Cerebellar cortex (tissue), 1 donor: ENCODE data around the gene HEATR5A.
"Not testable (repeated sequence)": the region's sequence is repeated elsewhere in the genome, so short reads cannot be mapped to it uniquely, and the experiment has no call there.

ENCODE experiments used
- DNase-seq: peaks from one replicate; pipeline ENCODE4 v3.0.0-alpha.2; 2015; ENCODE audit warnings: low spot score

Gene HEATR5A

GRCh38 chr14:31389946-31390345, 30.4 kb downstream of the HEATR5A start:
- no peak for DNase-seq

DNA sequence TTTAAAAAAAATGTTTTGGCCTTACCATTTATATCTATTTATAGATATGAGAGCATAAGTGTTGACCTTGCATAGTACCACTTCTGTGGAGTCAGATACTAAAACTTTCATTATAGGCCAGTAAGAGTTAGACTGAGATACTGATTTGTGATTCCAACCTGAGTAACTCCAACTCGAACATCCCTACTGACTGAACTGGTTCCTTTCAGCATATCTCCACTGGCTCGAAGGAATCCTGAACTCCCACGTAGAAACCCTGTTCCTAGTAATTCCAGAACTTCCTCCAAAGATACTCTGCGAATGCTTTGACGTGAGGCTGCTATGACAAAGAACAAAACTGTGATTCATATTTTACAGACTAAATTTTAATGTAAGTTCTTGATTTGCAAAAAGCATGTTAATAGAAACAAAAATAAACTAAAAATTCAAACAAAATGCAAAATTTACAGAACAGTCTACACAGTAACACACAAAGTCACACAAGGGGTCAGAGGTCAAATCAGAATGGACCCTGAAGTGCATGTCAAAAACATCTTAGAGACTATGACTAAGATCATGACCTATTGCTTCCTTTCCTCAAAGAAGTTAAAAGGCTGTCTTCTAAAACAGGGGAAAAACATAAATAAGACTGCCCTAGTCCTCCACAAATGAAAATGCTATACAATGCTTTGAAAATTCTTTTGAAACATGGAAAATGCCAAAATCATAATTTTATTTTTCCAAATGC, 31.5 kb downstream of the HEATR5A start:
- no peak for DNase-seq

DNA sequence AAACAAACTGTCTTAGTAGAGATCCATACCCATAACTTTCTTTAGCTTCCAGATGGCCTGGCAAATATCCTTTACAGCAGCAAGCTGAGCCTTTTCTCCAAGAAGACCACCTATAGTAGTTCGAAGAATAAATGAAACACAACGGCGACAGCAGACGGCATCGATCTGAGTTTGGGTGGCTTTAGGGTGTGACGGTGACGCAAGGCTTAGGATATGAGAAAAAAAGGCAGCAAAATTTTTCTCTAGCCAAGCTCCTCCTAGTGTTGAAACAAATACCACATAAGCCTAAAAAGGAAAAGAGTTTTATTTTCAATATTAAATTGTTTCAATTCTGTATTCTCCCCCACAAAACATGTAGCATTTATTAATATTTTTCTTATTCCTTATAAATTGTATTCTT, 33.3 kb downstream of the HEATR5A start:
- DNase-seq: no peak

DNA sequence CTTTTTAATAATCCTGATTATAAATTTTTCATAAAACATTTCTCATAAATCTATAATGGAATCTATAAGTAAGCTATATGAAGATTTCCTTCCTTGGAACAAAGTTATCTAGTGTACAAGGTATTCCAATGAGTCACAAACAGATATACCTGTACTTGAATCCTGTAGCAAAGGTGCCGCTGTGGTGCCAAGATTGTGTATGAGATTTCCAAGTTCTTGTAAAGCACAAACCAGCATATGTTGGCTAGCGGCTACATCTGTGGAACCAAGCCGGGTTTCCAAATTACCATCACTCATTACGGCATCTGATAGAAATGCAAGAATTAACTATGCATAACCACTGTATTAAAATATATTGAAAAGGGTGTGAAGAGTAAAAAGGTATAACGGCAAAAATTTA, 34.1 kb downstream of the HEATR5A start:
- no peak for DNase-seq

DNA sequence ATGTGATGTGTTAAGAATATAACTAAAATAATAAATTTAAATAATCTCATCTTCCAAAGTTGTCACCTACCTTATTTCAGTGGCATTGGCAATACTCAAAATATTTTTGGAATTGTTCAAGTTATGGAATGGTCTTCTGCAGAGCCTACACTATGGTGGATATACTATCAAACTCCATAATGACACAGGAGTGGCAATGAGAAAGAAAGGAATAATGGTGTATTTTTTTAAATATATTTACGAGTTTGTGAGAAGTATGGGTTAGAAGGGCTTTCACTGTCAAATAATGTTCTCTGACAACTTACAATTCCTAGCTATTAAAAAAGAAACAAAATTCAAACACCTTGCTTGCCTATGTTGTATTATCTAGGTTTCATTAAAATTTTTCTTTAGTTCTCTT, 38.1 kb downstream of the HEATR5A start:
- DNase-seq: no peak

DNA sequence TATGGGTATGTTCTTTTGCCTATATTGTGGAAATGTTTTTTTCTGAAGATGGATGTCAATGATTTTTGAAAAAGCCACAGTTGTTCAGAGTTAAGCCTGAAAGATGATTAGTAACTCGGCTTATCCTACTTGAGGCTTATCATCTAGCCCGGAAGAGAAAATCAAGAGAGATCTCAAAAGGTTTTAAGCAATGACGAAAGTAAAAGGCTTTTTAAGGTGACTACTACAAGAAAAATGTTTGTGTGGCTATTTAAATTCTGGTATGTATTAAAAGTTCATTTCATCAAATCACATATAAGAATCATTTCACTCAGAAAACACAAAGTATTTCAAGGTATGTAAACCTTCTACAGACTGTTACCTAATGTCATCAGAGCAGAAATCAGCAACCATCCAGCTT, 40.2 kb downstream of the HEATR5A start:
- DNase-seq: no peak

GRCh38 chr14:31379125-31379947, 41.0 kb downstream of the HEATR5A start:
- not testable (repeated sequence) for DNase-seq

DNA sequence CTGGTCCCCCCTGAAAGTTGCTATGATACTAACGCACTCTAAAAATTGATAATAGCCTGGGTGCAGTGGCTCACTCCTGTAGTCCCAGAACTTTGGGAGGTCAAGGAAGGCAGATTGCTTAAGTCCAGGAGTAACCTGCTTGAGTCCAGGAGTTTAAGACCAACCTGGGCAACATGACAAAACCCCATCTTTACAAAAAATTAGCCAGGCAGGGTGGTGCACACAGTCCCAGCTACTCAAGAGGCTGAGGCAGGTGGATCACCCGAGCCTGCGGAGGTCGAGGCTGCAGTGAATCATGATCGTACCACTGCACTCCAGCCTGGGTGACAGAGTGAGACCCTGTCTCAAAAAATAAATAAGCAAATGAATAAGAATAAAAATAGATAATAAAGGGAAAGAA, 42.9 kb downstream of the HEATR5A start:
- DNase-seq: no peak

DNA sequence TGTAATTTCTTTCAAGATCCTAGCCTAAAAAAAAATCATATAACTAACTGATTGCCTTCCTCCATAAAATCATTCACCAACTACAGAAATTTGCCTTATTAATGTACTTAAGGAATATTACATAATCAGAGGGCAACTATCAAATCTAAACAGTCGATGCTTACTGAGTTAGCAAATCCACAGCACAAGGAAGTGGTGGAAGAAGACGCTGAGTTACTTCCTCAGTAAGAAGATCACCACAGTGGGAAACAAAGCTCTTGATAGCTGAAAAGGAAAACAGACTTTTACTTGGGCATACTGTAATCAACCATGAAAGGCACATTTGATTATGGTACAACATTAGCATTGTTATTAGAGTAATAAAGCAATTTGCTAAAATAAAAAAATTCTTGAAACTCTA, 48.7 kb downstream of the HEATR5A start:
- DNase-seq: no peak

DNA sequence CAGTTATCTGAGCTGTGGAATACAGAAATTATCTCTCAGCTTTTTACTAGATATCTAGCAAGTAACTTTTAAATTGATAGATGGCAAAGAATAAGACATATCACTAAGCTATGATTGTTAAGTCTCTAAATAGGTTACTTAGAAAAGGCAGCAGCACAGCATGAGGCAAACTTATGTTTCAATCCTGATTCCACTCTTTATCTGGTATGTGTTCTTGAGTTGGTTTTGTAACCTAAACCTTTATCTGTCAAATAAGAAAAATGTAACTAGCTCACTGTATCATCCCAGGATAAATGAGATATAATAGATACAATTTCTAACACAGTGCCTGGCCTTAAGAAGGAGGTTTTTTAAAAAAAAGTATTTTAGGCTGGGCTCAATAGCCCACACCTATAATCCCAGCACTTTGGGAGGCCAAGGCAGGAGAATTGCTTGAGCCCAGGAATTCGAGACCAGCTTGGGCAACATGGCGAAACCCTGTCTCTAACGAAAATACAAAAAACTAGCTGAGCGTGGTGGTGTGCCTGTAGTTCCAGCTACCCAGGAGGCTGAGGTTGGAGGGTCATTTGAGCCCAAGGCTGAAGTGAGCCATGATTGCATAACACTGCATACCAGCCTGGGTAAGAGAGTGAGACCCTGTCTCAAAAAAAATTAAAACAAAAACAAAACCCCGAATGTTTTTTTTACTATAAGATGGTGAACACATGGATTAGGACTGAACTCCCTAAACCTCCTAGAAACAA, 56.8 kb downstream of the HEATR5A start:
- DNase-seq: no peak

DNA sequence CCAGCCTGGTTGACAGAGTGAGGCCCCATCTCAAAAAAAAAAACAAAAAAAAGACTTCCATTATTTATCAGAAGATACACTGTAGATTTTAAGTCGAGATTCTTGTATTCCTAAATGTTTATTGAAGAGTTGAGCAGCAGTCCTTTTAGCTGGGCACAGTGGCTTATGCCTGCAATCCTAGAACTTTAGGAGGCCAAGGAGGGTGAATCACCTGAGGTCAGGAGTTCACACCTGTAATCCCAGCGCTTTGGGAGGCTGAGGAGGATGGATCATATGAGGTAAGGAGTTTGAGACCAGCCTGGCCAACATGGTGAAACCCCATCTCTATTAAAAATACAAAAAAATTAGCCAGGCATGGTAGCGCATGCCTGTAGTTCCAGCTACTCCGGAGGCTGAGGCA, 57.6 kb downstream of the HEATR5A start:
- DNase-seq: no peak

DNA sequence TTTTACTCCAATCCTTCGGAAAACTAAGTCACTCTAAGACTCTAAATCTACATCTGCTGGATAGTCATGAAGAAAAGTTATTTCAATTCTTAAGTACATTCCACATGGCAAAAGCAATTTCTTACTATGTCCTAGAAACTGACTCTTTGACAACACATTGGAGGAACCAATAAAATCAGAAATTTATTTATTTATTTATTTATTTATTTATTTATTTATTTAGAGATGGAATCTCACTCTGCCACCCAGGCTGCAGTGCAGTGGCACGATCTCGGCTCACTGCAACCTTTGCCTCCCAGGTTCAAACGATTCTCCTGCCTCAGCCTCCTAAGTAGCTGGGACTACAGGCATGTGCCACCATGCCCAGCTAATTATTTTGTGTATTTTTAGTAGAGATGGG, 58.6 kb downstream of the HEATR5A start:
- DNase-seq: not testable (repeated sequence)

- no peak for DNase-seq
These were observed 59.3 kb downstream of the HEATR5A start for GRCh38 chr14:31360919-31361662.

GRCh38 chr14:31357279-31357678, 63.1 kb downstream of the HEATR5A start:
- DNase-seq: no peak

- DNase-seq: no peak
These were observed 74.3 kb downstream of the HEATR5A start for GRCh38 chr14:31346097-31346496.

DNA sequence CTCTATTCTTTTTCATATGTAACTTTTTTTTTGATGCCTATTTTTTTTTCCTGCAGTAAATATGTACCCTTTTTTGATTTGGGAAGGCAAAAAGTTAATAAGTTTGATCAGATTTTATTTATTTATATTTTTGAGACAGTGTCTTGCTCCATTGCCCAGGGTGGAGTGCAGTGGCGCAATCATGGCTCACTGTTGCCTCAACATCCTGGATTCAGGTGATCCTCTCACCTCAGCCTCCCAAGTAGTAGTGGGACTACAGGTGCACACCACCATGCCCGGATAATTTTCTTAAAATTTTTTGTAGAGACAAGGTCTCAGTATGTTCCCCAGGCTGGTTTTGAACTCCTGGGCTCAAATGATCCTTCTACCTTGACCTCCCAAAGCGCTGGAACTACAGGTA, 79.1 kb downstream of the HEATR5A start:
- no peak for DNase-seq

DNA sequence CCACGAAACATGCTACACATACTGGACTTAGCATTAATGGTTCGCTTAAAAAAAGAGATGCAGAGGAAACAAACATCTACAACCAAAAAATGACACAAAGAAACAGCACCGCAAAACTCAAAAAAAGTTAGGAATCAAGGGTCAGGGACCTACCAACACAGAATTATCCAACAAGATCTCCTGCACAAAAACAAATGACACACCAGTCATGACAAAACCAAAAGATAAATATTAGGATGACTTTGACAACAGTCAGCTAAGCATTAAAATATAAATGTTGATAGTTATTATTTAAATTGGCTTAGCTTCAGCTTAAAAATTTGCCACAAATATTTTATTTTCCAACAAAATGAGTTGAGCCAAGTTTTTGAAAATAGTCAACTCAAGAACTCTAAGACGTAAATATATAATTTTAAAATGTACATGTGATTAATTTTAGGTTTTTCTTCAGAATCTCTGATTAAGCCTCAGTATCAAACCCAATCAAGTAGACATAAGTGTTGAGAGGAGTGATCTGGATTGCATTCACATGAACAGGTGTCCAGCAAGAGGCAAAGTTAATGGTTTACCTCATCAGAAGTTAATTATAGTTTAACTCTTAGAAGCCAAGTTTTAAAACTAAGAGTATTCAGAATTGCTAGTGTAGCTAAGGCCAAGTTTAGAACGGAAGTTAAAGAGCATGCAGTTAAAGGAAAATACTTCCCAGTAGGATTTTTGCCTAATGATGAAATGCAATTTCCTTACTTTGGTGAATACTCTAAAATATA, 79.9 kb downstream of the HEATR5A start:
- DNase-seq: no peak

- DNase-seq: no peak
These were observed 80.6 kb downstream of the HEATR5A start for GRCh38 chr14:31339743-31340142.

- DNase-seq: no peak
These were observed 83.0 kb downstream of the HEATR5A start for GRCh38 chr14:31337331-31337730.

DNA sequence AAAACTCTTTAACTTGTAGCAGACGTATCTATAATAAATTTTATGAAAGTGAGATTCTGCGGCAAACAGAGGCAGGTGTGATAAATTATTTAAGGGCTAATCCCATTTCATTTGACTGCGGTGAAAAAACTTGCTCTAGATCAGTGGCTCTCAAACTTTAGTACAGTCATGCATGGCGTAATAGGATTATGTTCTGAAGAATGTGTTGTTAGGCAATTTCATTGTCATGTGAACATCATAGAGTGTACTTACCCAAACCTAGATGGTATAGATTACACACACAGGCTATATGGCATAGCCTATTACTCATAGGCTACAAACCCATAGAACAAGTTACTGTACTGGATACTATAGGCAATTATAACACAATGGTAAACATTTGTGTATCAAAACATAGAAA, 83.7 kb downstream of the HEATR5A start:
- no peak for DNase-seq

DNA sequence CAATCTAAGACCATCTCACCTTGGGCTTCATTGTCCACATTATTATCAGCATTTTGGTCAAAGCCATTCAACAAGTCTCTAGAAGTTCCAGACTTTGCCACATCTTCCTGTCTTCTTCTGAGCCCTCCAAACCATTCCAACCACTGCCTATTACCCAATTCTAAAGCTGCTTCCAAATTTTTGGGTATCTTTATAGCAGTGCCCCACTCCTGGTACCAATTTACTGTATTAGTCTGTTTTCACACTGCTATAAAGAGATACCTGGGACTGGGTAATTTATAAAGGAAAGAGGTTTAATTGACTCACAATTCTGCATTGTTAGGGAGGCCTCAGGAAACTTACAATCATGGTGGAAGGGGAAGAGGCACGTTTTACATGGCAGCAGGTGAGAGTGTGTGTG, 89.0 kb downstream of the HEATR5A start:
- DNase-seq: not testable (repeated sequence)
